ENCODE measurements around the gene NCOA7. TPM values are rescaled to one million over a fixed set of nuclear protein-coding genes. Genes with fewer than 3 reads are reported as not detected.

Gene NCOA7
- total RNA-seq, 4 donors from 2014 or later = 16.7 to 28.3 (median 21.2) TPM

DNA sequence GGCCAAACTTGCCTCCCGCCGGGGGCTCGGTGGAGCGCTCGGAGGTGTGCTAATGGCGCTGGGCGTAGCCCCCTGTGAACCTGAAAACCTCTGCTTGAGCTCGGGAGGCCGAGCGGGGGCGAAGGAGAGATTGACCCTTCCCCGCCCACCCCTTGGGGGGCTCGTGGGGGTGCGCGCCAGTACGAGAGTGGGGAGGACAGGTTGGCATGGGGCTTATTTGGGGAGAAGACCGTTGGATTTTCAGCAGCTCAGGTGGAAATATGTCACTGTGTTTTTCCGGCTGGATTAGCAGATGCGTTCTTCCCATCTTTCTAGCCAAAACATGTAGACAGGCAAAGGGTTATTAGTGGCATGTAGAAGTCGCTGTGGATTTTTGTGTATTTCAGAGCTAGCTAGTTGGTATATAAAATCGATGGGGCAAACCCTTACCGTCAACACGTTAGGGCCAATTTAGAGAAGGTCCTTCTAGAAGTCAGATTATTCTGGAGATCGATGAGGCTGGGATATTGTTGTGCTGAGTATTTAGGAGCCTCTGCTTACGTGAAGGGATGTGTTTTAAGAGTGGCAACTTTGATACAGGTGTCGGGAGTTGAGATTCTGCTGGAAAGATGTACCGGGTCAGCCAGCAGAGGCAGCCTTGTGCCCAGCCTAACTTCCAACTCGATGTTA lies 525 bp downstream of the NCOA7 start:
- Histone ChIP-seq H3K36me3 (no peaks in the 10 kb centered on the region), H3K4me3 (peak overlapping the region; percentile 61 to 85 (median 74)), H3K27ac (peak overlapping the region; percentile 94 to 98 (median 98)), H3K9me3 (no peaks in the 10 kb centered on the region), H3K27me3 (no peaks in the 10 kb centered on the region), H3K4me1 (peaks cover 12 to 20% (median 13%) of the 10 kb centered on the region in 4 donors)
- 0% methylated on average over 1 to 28 of the region's 28 CpGs for WGBS, 2 donors (ENCODE audit: low coverage in 1 of 2)
- in situ Hi-C loops (cut with MboI; ENCODE audit: low pct_ligation_motif_present in 1 of 4, low pct_unique_long_range_greater_than_20kb in 1 of 4, low sequenced_read_pairs in 3 of 4) = loop anchor here in 1 of 4 donors (25.0 kb wide), 1 partner anchor 171 kb away; the partner anchor contains the start of gene HINT3
- intact Hi-C loops (cut with DNase I; ENCODE audit: low total_unique reads) = no loop called here
- peak; percentile 46 for DNase-seq
- no peak for TF ChIP-seq POLR2A (IDR thresholded peaks at IDR 0.05)
- TF ChIP-seq, protein P1, sequence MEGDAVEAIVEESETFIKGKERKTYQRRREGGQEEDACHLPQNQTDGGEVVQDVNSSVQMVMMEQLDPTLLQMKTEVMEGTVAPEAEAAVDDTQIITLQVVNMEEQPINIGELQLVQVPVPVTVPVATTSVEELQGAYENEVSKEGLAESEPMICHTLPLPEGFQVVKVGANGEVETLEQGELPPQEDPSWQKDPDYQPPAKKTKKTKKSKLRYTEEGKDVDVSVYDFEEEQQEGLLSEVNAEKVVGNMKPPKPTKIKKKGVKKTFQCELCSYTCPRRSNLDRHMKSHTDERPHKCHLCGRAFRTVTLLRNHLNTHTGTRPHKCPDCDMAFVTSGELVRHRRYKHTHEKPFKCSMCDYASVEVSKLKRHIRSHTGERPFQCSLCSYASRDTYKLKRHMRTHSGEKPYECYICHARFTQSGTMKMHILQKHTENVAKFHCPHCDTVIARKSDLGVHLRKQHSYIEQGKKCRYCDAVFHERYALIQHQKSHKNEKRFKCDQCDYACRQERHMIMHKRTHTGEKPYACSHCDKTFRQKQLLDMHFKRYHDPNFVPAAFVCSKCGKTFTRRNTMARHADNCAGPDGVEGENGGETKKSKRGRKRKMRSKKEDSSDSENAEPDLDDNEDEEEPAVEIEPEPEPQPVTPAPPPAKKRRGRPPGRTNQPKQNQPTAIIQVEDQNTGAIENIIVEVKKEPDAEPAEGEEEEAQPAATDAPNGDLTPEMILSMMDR (IDR thresholded peaks at IDR 0.05) = peak; percentile 30 to 45 (median 45)
- peak in 1 of 3 donors; percentile 27 for TF ChIP-seq POLR2AphosphoS5 (IDR thresholded peaks at IDR 0.05)
- no peak for TF ChIP-seq EP300 (IDR thresholded peaks at IDR 0.05; ENCODE audit: low read depth)

DNA sequence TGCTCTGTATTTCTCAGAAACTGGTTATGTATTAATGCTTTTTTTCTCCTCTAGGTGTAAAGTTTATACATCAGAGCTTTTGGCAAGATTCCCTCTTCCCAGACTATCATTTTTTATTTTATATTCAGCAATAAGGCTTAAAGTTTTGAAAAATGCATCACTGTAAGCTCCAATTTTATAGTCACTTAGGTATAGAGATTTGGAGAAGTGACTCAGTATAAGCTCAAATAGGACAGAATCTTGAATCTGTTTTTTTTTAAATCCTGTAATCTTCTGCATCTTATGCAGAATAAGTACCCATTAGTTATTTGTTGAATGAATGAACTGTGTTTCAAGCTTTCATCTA lies 1.0 kb downstream of the NCOA7 start:
- no peaks in the 10 kb centered on the region for H3K36me3 ChIP-seq
- H3K4me1 ChIP-seq = peaks cover 12 to 20% (median 13%) of the 10 kb centered on the region in 4 donors
- TF ChIP-seq POLR2AphosphoS5 (IDR thresholded peaks at IDR 0.05) = no peak
- TF ChIP-seq POLR2A (IDR thresholded peaks at IDR 0.05) = no peak
- TF ChIP-seq EP300 (IDR thresholded peaks at IDR 0.05; ENCODE audit: low read depth) = no peak
- TF ChIP-seq, protein P1 (IDR thresholded peaks at IDR 0.05) = peak in 1 of 5 experiments; percentile 7
- H3K9me3 ChIP-seq = no peaks in the 10 kb centered on the region
- H3K27ac ChIP-seq = peak overlapping the region; percentile 94 to 98 (median 98)
- in situ Hi-C loops (cut with MboI; ENCODE audit: low pct_ligation_motif_present in 1 of 4, low pct_unique_long_range_greater_than_20kb in 1 of 4, low sequenced_read_pairs in 3 of 4) = loop anchor here in 1 of 4 donors (25.0 kb wide), 1 partner anchor 171 kb away; the partner anchor contains the start of gene HINT3
- peak overlapping the region in 2 of 4 donors; percentile 61 to 85 for H3K4me3 ChIP-seq
- intact Hi-C loops (cut with DNase I; ENCODE audit: low total_unique reads) = no loop called here
- no peak for DNase-seq
- no peaks in the 10 kb centered on the region for H3K27me3 ChIP-seq

DNA sequence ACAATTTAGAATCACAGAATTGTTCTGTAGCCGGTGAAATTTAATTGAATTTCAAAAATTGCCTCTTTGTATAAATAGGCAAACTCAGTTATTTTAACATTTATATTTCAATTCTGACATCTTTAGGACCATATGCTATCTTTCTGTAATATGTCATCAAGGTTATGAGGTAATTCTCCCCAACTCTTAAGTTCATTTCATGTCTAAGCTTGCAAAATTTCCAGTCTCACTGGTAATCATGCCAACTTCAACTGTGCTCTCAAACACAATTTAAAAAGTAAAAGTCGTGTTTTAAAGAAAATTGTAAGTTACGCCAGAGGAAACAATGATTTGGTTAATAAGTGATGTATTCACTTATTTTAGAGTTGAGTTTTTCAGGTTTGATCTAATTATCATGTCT lies 1.4 kb downstream of the NCOA7 start:
- intact Hi-C loops (cut with DNase I; ENCODE audit: low total_unique reads) = no loop called here
- no peak overlapping the region for H3K4me3 ChIP-seq
- DNase-seq = no peak
- in situ Hi-C loops (cut with MboI; ENCODE audit: low pct_ligation_motif_present in 1 of 4, low pct_unique_long_range_greater_than_20kb in 1 of 4, low sequenced_read_pairs in 3 of 4) = loop anchor here in 1 of 4 donors (25.0 kb wide), 1 partner anchor 170 kb away; the partner anchor contains the start of gene HINT3
- peak overlapping the region in 3 of 4 donors; percentile 97 to 98 (median 98) for H3K27ac ChIP-seq
- no peaks in the 10 kb centered on the region for H3K9me3 ChIP-seq
- no peaks in the 10 kb centered on the region for H3K36me3 ChIP-seq
- 63 to 71% methylated on average over 3 of the region's 3 CpGs for WGBS, 2 donors (ENCODE audit: low coverage in 1 of 2)
- no peaks in the 10 kb centered on the region for H3K27me3 ChIP-seq
- TF ChIP-seq EP300 (IDR thresholded peaks at IDR 0.05; ENCODE audit: low read depth) (no peak), POLR2A (IDR thresholded peaks at IDR 0.05) (no peak)
- H3K4me1 ChIP-seq = peaks cover 12 to 20% (median 13%) of the 10 kb centered on the region in 4 donors

DNA sequence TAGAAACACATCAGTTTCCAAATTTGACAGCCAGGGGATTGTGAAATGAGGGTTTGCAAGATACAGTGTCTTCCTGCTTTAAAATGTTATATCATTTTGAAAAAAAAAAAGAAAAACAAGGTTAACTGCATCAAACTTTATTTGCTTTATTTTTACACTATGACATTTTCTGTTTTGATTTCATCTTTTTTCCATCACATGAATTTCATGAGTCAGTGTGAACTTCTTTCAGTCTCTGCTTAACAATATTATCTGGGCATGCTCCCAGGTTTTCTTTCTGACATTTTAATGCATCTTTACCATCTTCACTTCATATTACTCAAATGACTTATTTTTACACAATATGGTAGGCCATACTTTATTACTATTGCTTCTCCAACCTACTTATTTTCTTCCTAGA lies 1.9 kb downstream of the NCOA7 start:
- intact Hi-C loops (cut with DNase I; ENCODE audit: low total_unique reads) = no loop called here
- DNase-seq = no peak

More for the DNA sequence above, 1.9 kb downstream of the NCOA7 start:
- H3K4me1 ChIP-seq = peaks cover 12 to 20% (median 13%) of the 10 kb centered on the region in 4 donors
- no peak for TF ChIP-seq POLR2A (IDR thresholded peaks at IDR 0.05)
- TF ChIP-seq, protein P1 (IDR thresholded peaks at IDR 0.05) = no peak
- TF ChIP-seq POLR2AphosphoS5 (IDR thresholded peaks at IDR 0.05) = no peak
- no peak for TF ChIP-seq EP300 (IDR thresholded peaks at IDR 0.05; ENCODE audit: low read depth)
- no peaks in the 10 kb centered on the region for H3K36me3 ChIP-seq
- H3K4me3 ChIP-seq = no peak overlapping the region
- peak overlapping the region in 2 of 4 donors; percentile 98 for H3K27ac ChIP-seq
- no peaks in the 10 kb centered on the region for H3K27me3 ChIP-seq
- in situ Hi-C loops (cut with MboI; ENCODE audit: low pct_ligation_motif_present in 1 of 4, low pct_unique_long_range_greater_than_20kb in 1 of 4, low sequenced_read_pairs in 3 of 4) = loop anchor here in 1 of 4 donors (25.0 kb wide), 1 partner anchor 170 kb away; the partner anchor contains the start of gene HINT3
- no peaks in the 10 kb centered on the region for H3K9me3 ChIP-seq
